Endothelial cell of umbilical vein (primary cell): ENCODE data around the gene EFCC1. TPM values are rescaled to one million over a fixed set of nuclear protein-coding genes. Genes with fewer than 3 reads are reported as not detected.

ENCODE experiments used
- BruUV-seq: library from RNA; stranded (reverse); fragments of 400-500 nt; replicated peaks from 2 replicates; lab custom pipeline; 2021; lab: Mats Ljungman, UMichigan
- CTCF ChIA-PET: fragments of 300-600, 350-600 bp; sonication (Branson Sonifier 250); formaldehyde crosslinking; loops from one replicate; lab custom pipeline; 2021; ENCODE audit warnings: antibody characterized with exemption, inconsistent platforms; lab: Charles Lee
- POLR2A ChIA-PET: fragments of 300-600, 350-600 bp; sonication (Branson Sonifier 250); formaldehyde crosslinking; loops from one replicate; lab custom pipeline; 2021; ENCODE audit warnings: antibody characterized with exemption, inconsistent platforms; lab: Charles Lee
- DNase-seq: peaks from one replicate; pipeline ENCODE4 v3.0.0-alpha.2; 2011; ENCODE audit warnings: low read depth, low spot score
- FAIRE-seq: peaks from 2 replicates; lab custom pipeline; 2011; peaks lifted over from hg19 to GRCh38; lab: Jason Lieb, UNC
- H2AFZ ChIP-seq: 2 replicates; pipeline ENCODE4 v1.6.0; 2012; ENCODE audit warnings: low read depth, low read length, control low read depth, inconsistent platforms
- H3K27ac ChIP-seq: 2 replicates; pipeline ENCODE4 v1.5.1; 2011; ENCODE audit warnings: low read depth, mild to moderate bottlenecking, control low read depth, low read length, moderate library complexity; ENCODE audit not compliant: insufficient read depth
- H3K27me3 ChIP-seq, 2 experiments: 2 replicates each; pipeline versions ENCODE4 v1.6.0 to v1.6.1; 2011; ENCODE audit warnings: low read length in 2 of 2, mixed read lengths in 1 of 2; ENCODE audit not compliant: control insufficient read depth in 2 of 2, insufficient read depth in 2 of 2
- H3K36me3 ChIP-seq, 2 experiments: 2 replicates in 1 of 2; 3 replicates in 1 of 2; pipeline ENCODE4 v1.5.1; 2011; ENCODE audit warnings: low read length in 2 of 2, mild to moderate bottlenecking in 1 of 2, moderate library complexity in 1 of 2; ENCODE audit not compliant: control insufficient read depth in 2 of 2, insufficient read depth in 2 of 2; ENCODE audit errors: extremely low read depth in 1 of 2
- H3K4me1 ChIP-seq: 3 replicates; pipeline ENCODE4 v1.5.1; 2011; ENCODE audit warnings: mild to moderate bottlenecking, low read length; ENCODE audit not compliant: control insufficient read depth, insufficient read depth; ENCODE audit errors: extremely low read depth
- H3K4me2 ChIP-seq: 2 replicates; pipeline ENCODE4 v1.6.1; 2011; ENCODE audit warnings: low read length, control low read depth, mixed read lengths; ENCODE audit not compliant: insufficient read depth
- H3K4me3 ChIP-seq, 3 experiments: fragments of 200-600 bp in 1 of 3; sonication (generic), shearing (Covaris generic) in 1 of 3; replicated peaks in 1 of 3; 2 replicates each; pipeline ENCODE4 v1.5.1; 2011 to 2016; ENCODE audit warnings: control low read depth in 3 of 3, low read length in 3 of 3, mild to moderate bottlenecking in 2 of 3, inconsistent platforms in 1 of 3, low read depth in 1 of 3, moderate library complexity in 1 of 3; ENCODE audit not compliant: insufficient read depth in 1 of 3
- H3K79me2 ChIP-seq: 2 replicates; pipeline ENCODE4 v1.6.0; 2012; ENCODE audit warnings: low read length, inconsistent platforms; ENCODE audit not compliant: control insufficient read depth, insufficient read depth
- H3K9ac ChIP-seq: replicated peaks from 2 replicates; pipeline ENCODE3; 2011; ENCODE audit warnings: low read length, control low read depth; ENCODE audit not compliant: insufficient read depth; ENCODE audit errors: extremely low read depth
- H3K9me1 ChIP-seq: replicated peaks from 3 replicates; pipeline ENCODE4 v1.6.0; 2011; ENCODE audit warnings: mild to moderate bottlenecking, low read length; ENCODE audit not compliant: control insufficient read depth, insufficient read depth; ENCODE audit errors: extremely low read depth
- H3K9me3 ChIP-seq: replicated peaks from 2 replicates; pipeline ENCODE4 v1.5.1; 2012; ENCODE audit warnings: low read length, inconsistent platforms; ENCODE audit not compliant: control insufficient read depth, insufficient read depth
- H4K20me1 ChIP-seq: replicated peaks from 2 replicates; pipeline ENCODE3; 2011; ENCODE audit warnings: mild to moderate bottlenecking, low read length; ENCODE audit not compliant: control insufficient read depth, insufficient read depth; ENCODE audit errors: extremely low read depth
- FOS ChIP-seq: IDR thresholded peaks from 2 replicates; pipeline ENCODE4 v1.6.1; 2011; ENCODE audit warnings: mild to moderate bottlenecking, low read length, moderate library complexity, borderline replicate concordance; ENCODE audit not compliant: insufficient read depth
- JUN ChIP-seq: IDR thresholded peaks from 2 replicates; pipeline ENCODE4 v1.6.1; 2011; ENCODE audit warnings: borderline replicate concordance, low read depth; ENCODE audit not compliant: insufficient read length, insufficient read depth
- MYC ChIP-seq: IDR thresholded peaks from one replicate; pipeline ENCODE4 v1.6.1; 2011; ENCODE audit warnings: mild to moderate bottlenecking, low read depth, low read length
- POLR2AphosphoS5 ChIP-seq: IDR thresholded peaks from 2 replicates; pipeline ENCODE4 v1.6.1; 2012; ENCODE audit warnings: low read depth, mild to moderate bottlenecking, control low read depth, low read length, moderate library complexity; ENCODE audit not compliant: insufficient read depth
- dilution Hi-C: fragments of 300-500 bp; cut with MboI; formaldehyde crosslinking; loops from one replicate; pipeline ENCODE4 v1.15.0; 2019; ENCODE audit warnings: low sequenced_read_pairs; ENCODE audit not compliant: extremely low pct_ligation_motif_present
- intact Hi-C: fragments of 100-400 bp; cut with micrococcal nuclease; formaldehyde crosslinking; loops from one replicate; pipeline ENCODE4 v1.10.0; 2022
- polyA plus RNA-seq, 4 experiments: library from polyadenylated mRNA; depleted of rRNA in 3 of 4; stranded (reverse) in 3 of 4; unstranded in 1 of 4; fragments of >200 nt; gene quantifications; 2 replicates each; pipeline versions ENCODE4 v1.2.1 to v1.2.3, GENCODE V29; 2011 to 2012; ENCODE audit warnings: missing spikeins in 1 of 4
- total RNA-seq: library from RNA; stranded (reverse); gene quantifications from 2 replicates; pipeline ENCODE4 v1.2.3, GENCODE V29; 2021
- TF ChIP-seq, protein P1 (sequence below): IDR thresholded peaks from 2 replicates; pipeline ENCODE4 v1.6.1; 2011; ENCODE audit not compliant: insufficient read depth, insufficient read length
- TF ChIP-seq, protein P2 (sequence below), 2 donors: IDR thresholded peaks; 1 replicate in 1 of 2; 2 replicates in 1 of 2; pipeline ENCODE4 v1.5.1; 2011; ENCODE audit warnings: low read length in 2 of 2, mild to moderate bottlenecking in 2 of 2, moderate library complexity in 2 of 2, control low read depth in 1 of 2, inconsistent platforms in 1 of 2, low read depth in 1 of 2; ENCODE audit not compliant: insufficient read depth in 1 of 2; ENCODE audit errors: extremely low read depth in 1 of 2

EFCC1 gene
- total and polyA plus RNA-seq, 2 donors (not counting 3 experiments of a cell fraction or from before 2014, with no cell fraction given): 0.73 to 1.3 TPM

DNA sequence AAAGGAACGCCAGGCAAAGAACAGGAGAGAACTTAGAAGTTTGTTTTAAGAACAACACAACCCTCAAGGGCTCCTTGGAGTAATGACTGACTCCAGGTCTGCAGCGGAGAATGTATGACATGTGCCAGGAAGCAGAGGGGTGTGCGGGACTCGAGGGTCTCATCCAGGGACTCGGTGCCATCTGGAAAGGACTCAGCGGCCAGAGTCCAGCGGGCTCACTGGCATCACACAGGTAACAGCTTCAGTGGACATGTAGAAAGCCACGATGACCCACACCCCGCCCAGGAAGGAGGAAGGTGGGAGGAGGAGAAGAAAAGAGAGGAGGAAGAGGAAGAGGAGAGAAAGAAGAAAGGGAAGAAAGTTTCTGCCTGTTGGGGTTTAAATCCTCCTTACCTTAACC, 80.9 kb downstream of the EFCC1 start:
- BruUV-seq: no TSS peak
- Histone ChIP-seq H3K4me1 (peaks cover 3% of the 10 kb centered on the region), H3K36me3 (no peaks in the 10 kb centered on the region), H3K4me2 (no peak overlapping the region), H3K4me3 (no peak overlapping the region), H3K9me3 (no peaks in the 10 kb centered on the region), H3K9ac (no peak overlapping the region), H2AFZ (no peak overlapping the region), H3K9me1 (no peaks in the 10 kb centered on the region), H3K27ac (no peak overlapping the region), H4K20me1 (no peaks in the 10 kb centered on the region), H3K27me3 (no peaks in the 10 kb centered on the region), H3K79me2 (no peaks in the 10 kb centered on the region)
- dilution Hi-C loops (no loop called here), intact Hi-C loops (no loop called here)
- POLR2A ChIA-PET: no interaction called here
- FAIRE-seq (no peak), DNase-seq (no peak)
- CTCF ChIA-PET: interaction anchor here (1.4 kb wide), 1 partner anchor 112 kb away, joined by 8 read pairs; no protein-coding TSS in a partner anchor
- no peak for TF ChIP-seq MYC
- TF ChIP-seq FOS: no peak
- no peak for TF ChIP-seq POLR2AphosphoS5
- no peak for TF ChIP-seq JUN
- TF ChIP-seq, protein P1, sequence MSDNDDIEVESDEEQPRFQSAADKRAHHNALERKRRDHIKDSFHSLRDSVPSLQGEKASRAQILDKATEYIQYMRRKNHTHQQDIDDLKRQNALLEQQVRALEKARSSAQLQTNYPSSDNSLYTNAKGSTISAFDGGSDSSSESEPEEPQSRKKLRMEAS: no peak
- TF ChIP-seq, protein P2, sequence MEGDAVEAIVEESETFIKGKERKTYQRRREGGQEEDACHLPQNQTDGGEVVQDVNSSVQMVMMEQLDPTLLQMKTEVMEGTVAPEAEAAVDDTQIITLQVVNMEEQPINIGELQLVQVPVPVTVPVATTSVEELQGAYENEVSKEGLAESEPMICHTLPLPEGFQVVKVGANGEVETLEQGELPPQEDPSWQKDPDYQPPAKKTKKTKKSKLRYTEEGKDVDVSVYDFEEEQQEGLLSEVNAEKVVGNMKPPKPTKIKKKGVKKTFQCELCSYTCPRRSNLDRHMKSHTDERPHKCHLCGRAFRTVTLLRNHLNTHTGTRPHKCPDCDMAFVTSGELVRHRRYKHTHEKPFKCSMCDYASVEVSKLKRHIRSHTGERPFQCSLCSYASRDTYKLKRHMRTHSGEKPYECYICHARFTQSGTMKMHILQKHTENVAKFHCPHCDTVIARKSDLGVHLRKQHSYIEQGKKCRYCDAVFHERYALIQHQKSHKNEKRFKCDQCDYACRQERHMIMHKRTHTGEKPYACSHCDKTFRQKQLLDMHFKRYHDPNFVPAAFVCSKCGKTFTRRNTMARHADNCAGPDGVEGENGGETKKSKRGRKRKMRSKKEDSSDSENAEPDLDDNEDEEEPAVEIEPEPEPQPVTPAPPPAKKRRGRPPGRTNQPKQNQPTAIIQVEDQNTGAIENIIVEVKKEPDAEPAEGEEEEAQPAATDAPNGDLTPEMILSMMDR (IDR thresholded peaks at IDR 0.05; ENCODE audit: extremely low read depth in 1 of 2, insufficient read depth in 1 of 2, low read depth in 1 of 2, low read length in 2 of 2): no peak
